Esophagus squamous epithelium (tissue), 4 donors: ENCODE data around the gene ESR2.
"Not testable (repeated sequence)": the region's sequence is repeated elsewhere in the genome, so short reads cannot be mapped to it uniquely, and the experiment has no call there.

Source experiments
- POLR2A ChIP-seq, 4 donors: fragments of 450-650 bp; IDR thresholded peaks; one replicate each; pipeline ENCODE4 v1.6.1; 2017; ENCODE audit warnings: antibody characterized with exemption in 4 of 4, mild to moderate bottlenecking in 4 of 4, moderate library complexity in 3 of 4
- TF ChIP-seq, protein P1 (sequence below), 6 experiments: fragments of 450-650 bp in 4 of 6; fragments of 200-600 bp in 2 of 6; sonication (generic) in 2 of 6; IDR thresholded peaks; one replicate each; pipeline ENCODE4 v1.5.1; 2016 to 2019; ENCODE audit warnings: antibody characterized with exemption in 6 of 6, mild to moderate bottlenecking in 4 of 6, moderate library complexity in 4 of 6

DNA sequence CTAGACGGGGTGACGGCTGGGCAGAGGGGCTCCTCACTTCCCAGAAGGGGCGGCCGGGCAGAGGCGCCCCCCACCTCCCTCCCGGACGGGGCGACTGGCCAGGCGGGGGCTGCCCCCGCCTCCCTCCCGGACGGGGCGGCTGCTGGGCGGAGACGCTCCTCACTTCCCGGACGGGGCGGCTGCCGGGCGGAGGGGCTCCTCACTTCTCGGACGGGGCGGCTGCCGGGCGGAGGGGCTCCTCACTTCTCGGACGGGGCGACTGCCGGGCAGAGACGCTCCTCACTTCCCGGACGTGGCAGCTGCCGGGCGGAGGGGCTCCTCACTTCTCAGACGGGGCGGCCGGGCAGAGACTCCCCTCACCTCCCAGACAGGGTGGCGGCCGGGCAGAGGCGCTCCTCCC is 111.3 kb downstream of the ESR2 start:
- TF ChIP-seq, protein P1, sequence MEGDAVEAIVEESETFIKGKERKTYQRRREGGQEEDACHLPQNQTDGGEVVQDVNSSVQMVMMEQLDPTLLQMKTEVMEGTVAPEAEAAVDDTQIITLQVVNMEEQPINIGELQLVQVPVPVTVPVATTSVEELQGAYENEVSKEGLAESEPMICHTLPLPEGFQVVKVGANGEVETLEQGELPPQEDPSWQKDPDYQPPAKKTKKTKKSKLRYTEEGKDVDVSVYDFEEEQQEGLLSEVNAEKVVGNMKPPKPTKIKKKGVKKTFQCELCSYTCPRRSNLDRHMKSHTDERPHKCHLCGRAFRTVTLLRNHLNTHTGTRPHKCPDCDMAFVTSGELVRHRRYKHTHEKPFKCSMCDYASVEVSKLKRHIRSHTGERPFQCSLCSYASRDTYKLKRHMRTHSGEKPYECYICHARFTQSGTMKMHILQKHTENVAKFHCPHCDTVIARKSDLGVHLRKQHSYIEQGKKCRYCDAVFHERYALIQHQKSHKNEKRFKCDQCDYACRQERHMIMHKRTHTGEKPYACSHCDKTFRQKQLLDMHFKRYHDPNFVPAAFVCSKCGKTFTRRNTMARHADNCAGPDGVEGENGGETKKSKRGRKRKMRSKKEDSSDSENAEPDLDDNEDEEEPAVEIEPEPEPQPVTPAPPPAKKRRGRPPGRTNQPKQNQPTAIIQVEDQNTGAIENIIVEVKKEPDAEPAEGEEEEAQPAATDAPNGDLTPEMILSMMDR (IDR thresholded peaks at IDR 0.05) = not testable (repeated sequence)
- TF ChIP-seq POLR2A (IDR thresholded peaks at IDR 0.05) = not testable (repeated sequence)
